ENCODE results near the gene YPEL2.

- TF ChIP-seq EZH2 (IDR thresholded peaks at IDR 0.05; ENCODE audit: low read length) = no peak
- TF ChIP-seq CTCF (optimal IDR thresholded peaks at IDR 0.05 in 1 of 3, IDR thresholded peaks at IDR 0.05 in 1 of 3, conservative IDR thresholded peaks at IDR 0.05 in 1 of 3; ENCODE audit: extremely low read depth in 1 of 3, insufficient read depth in 2 of 3, low read length in 3 of 3) = no peak
These were observed 100.1 kb downstream of the YPEL2 start for GRCh38 chr17:59431601-59432000.

Data from keratinocyte (primary cell).